ENCODE results near the gene C1QTNF3. TPM values are rescaled to one million over a fixed set of nuclear protein-coding genes. Genes with fewer than 3 reads are reported as not detected.
"Not testable (repeated sequence)": the region's sequence is repeated elsewhere in the genome, so short reads cannot be mapped to it uniquely, and the experiment has no call there.

Gene C1QTNF3
- total RNA-seq, 1 donor from 2014 or later = 3.9 TPM

- intact Hi-C loops (cut with micrococcal nuclease) = loop anchor here (1.0 to 2.0 kb wide), 2 partner anchors 14 to 27 kb away; partner anchors contain the start of gene AMACR
Measured at GRCh38 chr5:34022121-34022705, 20.8 kb downstream of the C1QTNF3 start.

GRCh38 chr5:34021334-34021733 is 21.7 kb downstream of the C1QTNF3 start:
- intact Hi-C loops (cut with micrococcal nuclease) = no loop called here

GRCh38 chr5:34020726-34021125 is 22.3 kb downstream of the C1QTNF3 start:
- intact Hi-C loops (cut with micrococcal nuclease) = no loop called here

GRCh38 chr5:34017254-34017653 is 25.8 kb downstream of the C1QTNF3 start:
- intact Hi-C loops (cut with micrococcal nuclease) = no loop called here

- intact Hi-C loops (cut with micrococcal nuclease) = no loop called here
Measured at GRCh38 chr5:34016750-34017149, 26.3 kb downstream of the C1QTNF3 start.

GRCh38 chr5:34016222-34016621 is 26.8 kb downstream of the C1QTNF3 start:
- intact Hi-C loops (cut with micrococcal nuclease) = no loop called here

GRCh38 chr5:34015120-34015822 is 27.7 kb downstream of the C1QTNF3 start:
- intact Hi-C loops (cut with micrococcal nuclease) = no loop called here

GRCh38 chr5:34014626-34015025 is 28.4 kb downstream of the C1QTNF3 start:
- intact Hi-C loops (cut with micrococcal nuclease) = no loop called here

- intact Hi-C loops (cut with micrococcal nuclease) = no loop called here
Measured at GRCh38 chr5:34013547-34013946, 29.5 kb downstream of the C1QTNF3 start.

GRCh38 chr5:34012791-34013190 is 30.2 kb downstream of the C1QTNF3 start:
- intact Hi-C loops (cut with micrococcal nuclease) = no loop called here

- intact Hi-C loops (cut with micrococcal nuclease) = no loop called here
Measured at GRCh38 chr5:34011536-34011935, 31.5 kb downstream of the C1QTNF3 start.

- intact Hi-C loops (cut with micrococcal nuclease) = not testable (repeated sequence)
Measured at GRCh38 chr5:34010146-34010545, 32.9 kb downstream of the C1QTNF3 start.

GRCh38 chr5:34009610-34010009 is 33.4 kb downstream of the C1QTNF3 start:
- intact Hi-C loops (cut with micrococcal nuclease) = loop anchor here (2.0 to 10.0 kb wide), 5 partner anchors 15 to 1697 kb away; partner anchors contain the start of genes MTMR12 and SPEF2

- intact Hi-C loops (cut with micrococcal nuclease) = loop anchor here (1.0 to 10.0 kb wide), 11 partner anchors 13 to 1835 kb away; partner anchors contain the start of genes BRIX1, DNAJC21, GOLPH3 and MTMR12
Measured at GRCh38 chr5:34008802-34009201, 34.2 kb downstream of the C1QTNF3 start.

GRCh38 chr5:34007621-34008600 is 35.1 kb downstream of the C1QTNF3 start, which contains the start of gene AMACR:
Gene AMACR (minus strand): TSS chr5:34008050. CDS start chr5:34008019, 31 bp downstream.
- intact Hi-C loops (cut with micrococcal nuclease) = loop anchor here (1.0 to 10.0 kb wide), 13 partner anchors 13 to 1834 kb away; partner anchors contain the start of genes BRIX1, DNAJC21, GOLPH3 and MTMR12

- intact Hi-C loops (cut with micrococcal nuclease) = loop anchor here (1.0 to 10.0 kb wide), 5 partner anchors 238 to 1695 kb away; partner anchors contain the start of genes MTMR12, SPEF2, SUB1 and TTC23L
Measured at GRCh38 chr5:34007201-34007620, 35.8 kb downstream of the C1QTNF3 start.

- intact Hi-C loops (cut with micrococcal nuclease) = loop anchor here (2.0 to 10.0 kb wide), 4 partner anchors 239 to 1693 kb away; partner anchors contain the start of genes MTMR12, SPEF2 and TTC23L
Measured at GRCh38 chr5:34005681-34006080, 37.3 kb downstream of the C1QTNF3 start.

- intact Hi-C loops (cut with micrococcal nuclease) = loop anchor here (5.0 to 10.0 kb wide), 3 partner anchors 240 to 1693 kb away; partner anchors contain the start of genes MTMR12 and SPEF2
Measured at GRCh38 chr5:34005211-34005610, 37.8 kb downstream of the C1QTNF3 start.

- intact Hi-C loops (cut with micrococcal nuclease) = loop anchor here (10.0 kb wide), 1 partner anchor 241 kb away; no protein-coding TSS in a partner anchor
Measured at GRCh38 chr5:34003941-34004340, 39.1 kb downstream of the C1QTNF3 start.

GRCh38 chr5:34002629-34003328 is 40.2 kb downstream of the C1QTNF3 start:
- intact Hi-C loops (cut with micrococcal nuclease) = loop anchor here (10.0 kb wide), 1 partner anchor 242 kb away; no protein-coding TSS in a partner anchor
